K562 (cell line): ENCODE results near the gene JUND. TPM values are rescaled to one million over a fixed set of nuclear protein-coding genes. Genes with fewer than 3 reads are reported as not detected.

Source experiments
- BCOR ChIP-seq: fragments of 450-650 bp; IDR thresholded peaks from 2 replicates; pipeline ENCODE4 v1.6.1; 2016
- BHLHE40 ChIP-seq: IDR thresholded peaks from 2 replicates; pipeline ENCODE4 v1.6.1; 2011; ENCODE audit warnings: low read length, improper control_type of control experiment
- CBFA2T3 ChIP-seq: fragments of 450-650 bp; IDR thresholded peaks from 2 replicates; pipeline ENCODE4 v1.6.1; 2017
- DPF2 ChIP-seq: fragments of 450-650 bp; IDR thresholded peaks from 2 replicates; pipeline ENCODE4 v1.6.1; 2016
- KLF13 ChIP-seq: fragments of 450-650 bp; IDR thresholded peaks from 2 replicates; pipeline ENCODE4 v1.6.1; 2016; ENCODE audit warnings: missing genetic modification characterization, low read depth, mild to moderate bottlenecking, missing compliant biosample characterization, moderate library complexity, borderline replicate concordance
- POLR2G ChIP-seq: fragments of 200-400 bp; formaldehyde crosslinking; IDR thresholded peaks from 2 replicates; pipeline ENCODE4 v1.6.1; 2017; ENCODE audit warnings: low read depth, mild to moderate bottlenecking, antibody characterized with exemption, low read length, moderate library complexity
- SMC3 ChIP-seq: conservative IDR thresholded peaks from 2 replicates; pipeline ENCODE4 v1.6.1; 2011; ENCODE audit warnings: low read depth, low read length, improper control_type of control experiment; ENCODE audit not compliant: insufficient read depth
- polyA plus RNA-seq, 8 experiments: library from polyadenylated mRNA; depleted of rRNA in 4 of 8; stranded (reverse) in 5 of 8; unstranded in 3 of 8; fragments of >200 nt; fragmentation: Nextera tagmentation in 2 of 8; fragmentation: Illumina TruSeq in 1 of 8; extraction: Ambion mirVana in 2 of 8; extraction: Trizol in 1 of 8; gene quantifications; 2 replicates each; pipeline versions ENCODE4 v1.2.1 to v1.2.3, GENCODE V29; 2011 to 2014; ENCODE audit warnings: inconsistent platforms in 1 of 8, missing spikeins in 1 of 8
- total RNA-seq, 7 experiments: library from RNA; depleted of rRNA in 6 of 7; stranded (reverse); fragments of >200 nt in 6 of 7; fragmentation: Illumina TruSeq in 2 of 7; extraction: Trizol in 2 of 7; gene quantifications; 2 replicates each; pipeline versions ENCODE4 v1.2.1 to v1.2.3, GENCODE V29; 2011 to 2021; ENCODE audit warnings: low replicate concordance in 1 of 7
- TF ChIP-seq, protein P1 (sequence below): fragments of 450-650 bp; IDR thresholded peaks from 2 replicates; pipeline ENCODE4 v1.6.1; 2016; ENCODE audit warnings: low read depth
- TF ChIP-seq, protein P2 (sequence below): fragments of 250-450 bp; sonication (Bioruptor Pico); IDR thresholded peaks from 2 replicates; pipeline ENCODE4 v1.5.0; 2020; ENCODE audit warnings: mild to moderate bottlenecking, borderline replicate concordance
- TF ChIP-seq, protein P3 (sequence below): fragments of 450-650 bp; IDR thresholded peaks from 2 replicates; pipeline ENCODE4 v1.6.1; 2016; ENCODE audit warnings: antibody characterized with exemption
- TF ChIP-seq, protein P4 (sequence below): fragments of 250-450 bp; sonication (Bioruptor Pico); IDR thresholded peaks from 2 replicates; pipeline ENCODE4 v1.8.0; 2021; ENCODE audit warnings: borderline replicate concordance, mild to moderate bottlenecking, moderate library complexity; ENCODE audit not compliant: poor library complexity, severe bottlenecking
- TF ChIP-seq, protein P5 (sequence below): fragments of 250-450 bp; sonication (Bioruptor Pico); IDR thresholded peaks from 2 replicates; pipeline ENCODE4 v1.8.0; 2022; ENCODE audit warnings: moderate library complexity, mild to moderate bottlenecking, inconsistent platforms

The JUND gene
- total and polyA plus RNA-seq, 9 of the 15 experiments (the other 6 are each of a cell fraction or from before 2014, with no cell fraction given), result 6.4 to 286 (median 42.3) TPM

DNA sequence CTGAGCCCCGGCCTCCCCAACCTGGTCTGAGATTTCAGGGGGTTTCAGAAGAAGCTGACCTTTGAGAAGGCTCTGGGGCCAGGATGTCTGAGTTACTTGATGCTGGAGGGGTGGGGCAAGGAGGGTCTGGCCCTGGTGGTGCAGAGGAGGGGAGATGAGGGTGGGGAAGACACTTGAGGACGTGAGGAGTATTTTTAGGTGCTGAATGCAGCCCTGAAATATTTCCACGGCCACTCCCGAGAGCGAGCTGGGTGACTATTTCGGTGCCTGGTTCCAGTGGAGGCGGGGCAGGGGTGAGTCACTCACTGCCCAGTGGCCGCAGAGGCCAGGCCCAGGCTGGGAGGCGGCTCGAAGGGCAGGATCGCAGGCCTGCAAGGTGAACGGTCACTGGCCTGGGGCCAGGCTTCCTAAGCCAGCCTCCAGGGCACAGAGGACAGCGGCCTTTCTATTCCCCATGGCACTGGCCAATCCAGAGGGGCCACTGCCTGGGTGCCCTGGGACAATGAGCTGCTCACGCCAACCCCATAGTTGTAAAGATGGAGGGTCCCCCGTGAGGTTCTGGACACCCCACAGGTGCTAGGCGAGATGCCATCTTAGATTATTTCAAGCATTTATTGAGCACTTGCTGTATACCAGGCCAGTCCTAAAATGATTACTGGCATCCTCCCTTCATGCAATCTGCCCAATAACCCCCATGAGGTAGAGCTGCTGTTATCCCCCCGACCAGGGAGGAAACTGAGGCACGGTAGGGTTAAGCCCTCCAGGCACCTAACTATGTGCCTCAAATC, 19.7 kb upstream of the JUND start (continued):
- TF ChIP-seq, protein P1, sequence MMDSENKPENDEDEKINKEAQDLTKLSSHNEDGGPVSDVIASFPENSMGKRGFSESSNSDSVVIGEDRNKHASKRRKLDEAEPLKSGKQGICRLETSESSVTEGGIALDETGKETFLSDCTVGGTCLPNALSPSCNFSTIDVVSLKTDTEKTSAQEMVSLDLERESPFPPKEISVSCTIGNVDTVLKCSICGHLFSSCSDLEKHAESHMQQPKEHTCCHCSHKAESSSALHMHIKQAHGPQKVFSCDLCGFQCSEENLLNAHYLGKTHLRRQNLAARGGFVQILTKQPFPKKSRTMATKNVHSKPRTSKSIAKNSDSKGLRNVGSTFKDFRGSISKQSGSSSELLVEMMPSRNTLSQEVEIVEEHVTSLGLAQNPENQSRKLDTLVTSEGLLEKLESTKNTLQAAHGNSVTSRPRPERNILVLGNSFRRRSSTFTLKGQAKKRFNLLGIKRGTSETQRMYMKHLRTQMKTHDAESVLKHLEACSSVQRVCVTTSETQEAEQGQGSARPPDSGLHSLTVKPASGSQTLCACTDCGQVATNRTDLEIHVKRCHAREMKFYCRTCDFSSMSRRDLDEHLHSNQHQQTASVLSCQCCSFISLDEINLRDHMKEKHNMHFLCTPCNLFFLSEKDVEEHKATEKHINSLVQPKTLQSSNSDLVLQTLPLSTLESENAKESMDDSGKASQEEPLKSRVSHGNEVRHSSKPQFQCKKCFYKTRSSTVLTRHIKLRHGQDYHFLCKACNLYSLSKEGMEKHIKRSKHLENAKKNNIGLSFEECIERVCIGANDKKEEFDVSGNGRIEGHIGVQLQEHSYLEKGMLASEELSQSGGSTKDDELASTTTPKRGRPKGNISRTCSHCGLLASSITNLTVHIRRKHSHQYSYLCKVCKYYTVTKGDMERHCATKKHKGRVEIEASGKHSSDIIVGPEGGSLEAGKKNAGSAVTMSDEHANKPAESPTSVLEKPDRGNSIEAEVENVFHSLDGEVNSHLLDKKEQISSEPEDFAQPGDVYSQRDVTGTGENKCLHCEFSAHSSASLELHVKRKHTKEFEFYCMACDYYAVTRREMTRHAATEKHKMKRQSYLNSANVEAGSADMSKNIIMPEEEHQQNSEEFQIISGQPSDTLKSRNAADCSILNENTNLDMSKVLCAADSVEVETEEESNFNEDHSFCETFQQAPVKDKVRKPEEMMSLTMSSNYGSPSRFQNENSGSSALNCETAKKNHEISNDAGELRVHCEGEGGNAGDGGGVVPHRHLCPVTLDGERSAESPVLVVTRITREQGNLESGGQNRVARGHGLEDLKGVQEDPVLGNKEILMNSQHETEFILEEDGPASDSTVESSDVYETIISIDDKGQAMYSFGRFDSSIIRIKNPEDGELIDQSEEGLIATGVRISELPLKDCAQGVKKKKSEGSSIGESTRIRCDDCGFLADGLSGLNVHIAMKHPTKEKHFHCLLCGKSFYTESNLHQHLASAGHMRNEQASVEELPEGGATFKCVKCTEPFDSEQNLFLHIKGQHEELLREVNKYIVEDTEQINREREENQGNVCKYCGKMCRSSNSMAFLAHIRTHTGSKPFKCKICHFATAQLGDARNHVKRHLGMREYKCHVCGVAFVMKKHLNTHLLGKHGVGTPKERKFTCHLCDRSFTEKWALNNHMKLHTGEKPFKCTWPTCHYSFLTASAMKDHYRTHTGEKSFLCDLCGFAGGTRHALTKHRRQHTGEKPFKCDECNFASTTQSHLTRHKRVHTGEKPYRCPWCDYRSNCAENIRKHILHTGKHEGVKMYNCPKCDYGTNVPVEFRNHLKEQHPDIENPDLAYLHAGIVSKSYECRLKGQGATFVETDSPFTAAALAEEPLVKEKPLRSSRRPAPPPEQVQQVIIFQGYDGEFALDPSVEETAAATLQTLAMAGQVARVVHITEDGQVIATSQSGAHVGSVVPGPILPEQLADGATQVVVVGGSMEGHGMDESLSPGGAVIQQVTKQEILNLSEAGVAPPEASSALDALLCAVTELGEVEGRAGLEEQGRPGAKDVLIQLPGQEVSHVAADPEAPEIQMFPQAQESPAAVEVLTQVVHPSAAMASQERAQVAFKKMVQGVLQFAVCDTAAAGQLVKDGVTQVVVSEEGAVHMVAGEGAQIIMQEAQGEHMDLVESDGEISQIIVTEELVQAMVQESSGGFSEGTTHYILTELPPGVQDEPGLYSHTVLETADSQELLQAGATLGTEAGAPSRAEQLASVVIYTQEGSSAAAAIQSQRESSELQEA, result no peak
- TF ChIP-seq CBFA2T3 (0 out of 2 replicates have a peak, but pooled peaks have one; percentile 10), BHLHE40 (0 out of 2 replicates have a peak, but pooled peaks have one; percentile 9), KLF13 (peak; percentile 53; the same call in 1 of the 2 replicates), SMC3 (no peak), BCOR (peak; percentile 61; the same call in 1 of the 2 replicates), DPF2 (peak; percentile 65), POLR2G (peak; percentile 48; the same call in 1 of the 2 replicates)
- TF ChIP-seq, protein P2, sequence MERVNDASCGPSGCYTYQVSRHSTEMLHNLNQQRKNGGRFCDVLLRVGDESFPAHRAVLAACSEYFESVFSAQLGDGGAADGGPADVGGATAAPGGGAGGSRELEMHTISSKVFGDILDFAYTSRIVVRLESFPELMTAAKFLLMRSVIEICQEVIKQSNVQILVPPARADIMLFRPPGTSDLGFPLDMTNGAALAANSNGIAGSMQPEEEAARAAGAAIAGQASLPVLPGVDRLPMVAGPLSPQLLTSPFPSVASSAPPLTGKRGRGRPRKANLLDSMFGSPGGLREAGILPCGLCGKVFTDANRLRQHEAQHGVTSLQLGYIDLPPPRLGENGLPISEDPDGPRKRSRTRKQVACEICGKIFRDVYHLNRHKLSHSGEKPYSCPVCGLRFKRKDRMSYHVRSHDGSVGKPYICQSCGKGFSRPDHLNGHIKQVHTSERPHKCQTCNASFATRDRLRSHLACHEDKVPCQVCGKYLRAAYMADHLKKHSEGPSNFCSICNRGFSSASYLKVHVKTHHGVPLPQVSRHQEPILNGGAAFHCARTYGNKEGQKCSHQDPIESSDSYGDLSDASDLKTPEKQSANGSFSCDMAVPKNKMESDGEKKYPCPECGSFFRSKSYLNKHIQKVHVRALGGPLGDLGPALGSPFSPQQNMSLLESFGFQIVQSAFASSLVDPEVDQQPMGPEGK, result no peak
- TF ChIP-seq, protein P3, sequence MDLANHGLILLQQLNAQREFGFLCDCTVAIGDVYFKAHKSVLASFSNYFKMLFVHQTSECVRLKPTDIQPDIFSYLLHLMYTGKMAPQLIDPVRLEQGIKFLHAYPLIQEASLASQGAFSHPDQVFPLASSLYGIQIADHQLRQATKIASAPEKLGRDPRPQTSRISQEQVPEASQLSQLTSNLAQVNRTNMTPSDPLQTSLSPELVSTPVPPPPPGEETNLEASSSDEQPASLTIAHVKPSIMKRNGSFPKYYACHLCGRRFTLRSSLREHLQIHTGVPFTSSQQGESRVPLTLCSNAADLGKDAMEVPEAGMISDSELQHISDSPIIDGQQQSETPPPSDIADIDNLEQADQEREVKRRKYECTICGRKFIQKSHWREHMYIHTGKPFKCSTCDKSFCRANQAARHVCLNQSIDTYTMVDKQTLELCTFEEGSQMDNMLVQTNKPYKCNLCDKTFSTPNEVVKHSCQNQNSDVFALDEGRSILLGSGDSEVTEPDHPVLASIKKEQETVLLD, result peak; percentile 51; the same call in 1 of the 2 replicates
- TF ChIP-seq, protein P4, sequence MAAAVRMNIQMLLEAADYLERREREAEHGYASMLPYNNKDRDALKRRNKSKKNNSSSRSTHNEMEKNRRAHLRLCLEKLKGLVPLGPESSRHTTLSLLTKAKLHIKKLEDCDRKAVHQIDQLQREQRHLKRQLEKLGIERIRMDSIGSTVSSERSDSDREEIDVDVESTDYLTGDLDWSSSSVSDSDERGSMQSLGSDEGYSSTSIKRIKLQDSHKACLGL (CRISPR knock-in tag), result no peak
- TF ChIP-seq, protein P5, sequence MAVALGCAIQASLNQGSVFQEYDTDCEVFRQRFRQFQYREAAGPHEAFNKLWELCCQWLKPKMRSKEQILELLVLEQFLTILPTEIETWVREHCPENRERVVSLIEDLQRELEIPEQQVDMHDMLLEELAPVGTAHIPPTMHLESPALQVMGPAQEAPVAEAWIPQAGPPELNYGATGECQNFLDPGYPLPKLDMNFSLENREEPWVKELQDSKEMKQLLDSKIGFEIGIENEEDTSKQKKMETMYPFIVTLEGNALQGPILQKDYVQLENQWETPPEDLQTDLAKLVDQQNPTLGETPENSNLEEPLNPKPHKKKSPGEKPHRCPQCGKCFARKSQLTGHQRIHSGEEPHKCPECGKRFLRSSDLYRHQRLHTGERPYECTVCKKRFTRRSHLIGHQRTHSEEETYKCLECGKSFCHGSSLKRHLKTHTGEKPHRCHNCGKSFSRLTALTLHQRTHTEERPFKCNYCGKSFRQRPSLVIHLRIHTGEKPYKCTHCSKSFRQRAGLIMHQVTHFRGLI (CRISPR knock-in tag), result no peak
